Endodermal cell (in vitro differentiated cells): Measurements from ENCODE around the gene RNF212. TPM values are rescaled to one million over a fixed set of nuclear protein-coding genes. Genes with fewer than 3 reads are reported as not detected.

Source experiments
- DNase-seq: peaks from one replicate; pipeline ENCODE4 v3.0.0-alpha.2; 2017
- H3K27ac ChIP-seq: 2 replicates; pipeline ENCODE4 v1.5.1; 2013; ENCODE audit warnings: mild to moderate bottlenecking, low read depth, low read length, moderate library complexity
- H3K27me3 ChIP-seq: 2 replicates; pipeline ENCODE4 v1.6.1; 2013; ENCODE audit warnings: mild to moderate bottlenecking, low read length, moderate library complexity; ENCODE audit not compliant: insufficient read depth, control insufficient read depth, poor library complexity, severe bottlenecking
- H3K36me3 ChIP-seq: 2 replicates; pipeline ENCODE4 v1.7.0; 2013; ENCODE audit warnings: mild to moderate bottlenecking, low read length, moderate library complexity; ENCODE audit not compliant: control insufficient read depth, insufficient read depth
- H3K4me1 ChIP-seq: one replicate; pipeline ENCODE4 v1.7.0; 2013; ENCODE audit warnings: low read length; ENCODE audit not compliant: control insufficient read depth, insufficient read depth
- H3K4me3 ChIP-seq: 2 replicates; pipeline ENCODE4 v1.5.1; 2013; ENCODE audit warnings: mild to moderate bottlenecking, low read length, moderate library complexity
- H3K9ac ChIP-seq: 2 replicates; pipeline ENCODE4 v1.6.1; 2013; ENCODE audit warnings: mild to moderate bottlenecking, low read length, moderate library complexity; ENCODE audit not compliant: poor library complexity, severe bottlenecking; ENCODE audit errors: extremely low read depth
- H3K9me3 ChIP-seq: 2 replicates; pipeline ENCODE4 v1.6.1; 2013; ENCODE audit warnings: mild to moderate bottlenecking, low read length, moderate library complexity; ENCODE audit not compliant: control insufficient read depth
- H3K27ac Mint-ChIP-seq: 2 replicates; pipeline ENCODE4 v1.8.0; 2020; ENCODE audit warnings: mixed read lengths
- H3K27me3 Mint-ChIP-seq: 2 replicates; pipeline ENCODE4 v1.8.0; 2021; ENCODE audit warnings: mild to moderate bottlenecking, mixed read lengths; ENCODE audit not compliant: insufficient read depth
- H3K36me3 Mint-ChIP-seq: 2 replicates; pipeline ENCODE4 v1.8.0; 2020; ENCODE audit warnings: low read depth, mixed read lengths
- H3K4me1 Mint-ChIP-seq: 2 replicates; pipeline ENCODE4 v1.8.0; 2020; ENCODE audit warnings: mixed read lengths
- H3K4me3 Mint-ChIP-seq: 2 replicates; pipeline ENCODE4 v1.8.0; 2020; ENCODE audit warnings: mild to moderate bottlenecking, moderate library complexity, mixed read lengths
- H3K9me3 Mint-ChIP-seq: 2 replicates; pipeline ENCODE4 v1.8.0; 2020; ENCODE audit warnings: mild to moderate bottlenecking, mixed read lengths
- WGBS, 2 experiments: methylation state at CpG; one replicate each; pipeline versions ENCODE4 v1.1.5 to v1.1.7; 2013; ENCODE audit warnings: missing lambda C conversion rate in 2 of 2, mixed read lengths in 1 of 2; ENCODE audit not compliant: insufficient coverage in 1 of 2, insufficient read length in 1 of 2; 5-methylcytosine and 5-hydroxymethylcytosine counted together
- total RNA-seq, 2 donors: library from RNA; stranded (reverse); fragmentation: NEBNext Ultra II Directional in 1 of 2; extraction: Animal tissue kit (Norgen Biotek cat#: 25700) in 1 of 2; gene quantifications; 2 replicates in 1 of 2; 3 replicates in 1 of 2; pipeline ENCODE4 v1.2.1, GENCODE V29; 2021
- TF ChIP-seq, protein P1 (sequence below): fragments of 200-600 bp; sonication (generic); conservative IDR thresholded peaks from 2 replicates; pipeline ENCODE4 v1.5.0; 2021; ENCODE audit warnings: antibody characterized with exemption, mild to moderate bottlenecking

RNF212 gene
- total RNA-seq, 2 donors from 2014 or later = 3.4 to 5.6 TPM

DNA sequence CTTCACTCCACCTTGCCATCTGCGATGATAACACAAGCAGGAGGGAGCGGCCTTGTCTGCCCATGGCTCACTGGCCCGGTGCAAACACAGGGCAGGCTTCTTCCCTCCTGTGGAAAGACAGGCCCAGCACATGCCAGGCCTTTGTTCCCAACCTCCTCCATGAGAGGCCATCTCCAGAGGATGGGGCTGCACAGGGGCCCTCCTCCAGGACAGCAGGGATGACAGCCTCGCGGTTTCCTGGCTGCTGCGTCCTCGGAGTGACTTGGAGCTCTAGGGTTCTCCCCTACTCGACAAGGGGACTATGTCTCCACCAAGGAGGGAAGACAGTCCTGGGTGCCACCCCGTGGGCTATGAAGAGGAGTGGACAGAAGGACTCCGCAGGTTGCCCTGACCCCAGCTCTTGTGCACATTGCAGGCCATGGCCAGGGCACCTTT, 21.8 kb downstream of the RNF212 start:
- Histone ChIP-seq H3K4me1 (no peaks in the 10 kb centered on the region), H3K27ac (no peak overlapping the region), H3K4me3 (no peak overlapping the region), H3K9ac (no peak overlapping the region), H3K36me3 (no peaks in the 10 kb centered on the region), H3K9me3 (peaks cover 5% of the 10 kb centered on the region), H3K27me3 (no peaks in the 10 kb centered on the region)
- no peak overlapping the region for H3K4me3 Mint-ChIP-seq
- peaks cover 2% of the 10 kb centered on the region for H3K36me3 Mint-ChIP-seq
- TF ChIP-seq, protein P1, sequence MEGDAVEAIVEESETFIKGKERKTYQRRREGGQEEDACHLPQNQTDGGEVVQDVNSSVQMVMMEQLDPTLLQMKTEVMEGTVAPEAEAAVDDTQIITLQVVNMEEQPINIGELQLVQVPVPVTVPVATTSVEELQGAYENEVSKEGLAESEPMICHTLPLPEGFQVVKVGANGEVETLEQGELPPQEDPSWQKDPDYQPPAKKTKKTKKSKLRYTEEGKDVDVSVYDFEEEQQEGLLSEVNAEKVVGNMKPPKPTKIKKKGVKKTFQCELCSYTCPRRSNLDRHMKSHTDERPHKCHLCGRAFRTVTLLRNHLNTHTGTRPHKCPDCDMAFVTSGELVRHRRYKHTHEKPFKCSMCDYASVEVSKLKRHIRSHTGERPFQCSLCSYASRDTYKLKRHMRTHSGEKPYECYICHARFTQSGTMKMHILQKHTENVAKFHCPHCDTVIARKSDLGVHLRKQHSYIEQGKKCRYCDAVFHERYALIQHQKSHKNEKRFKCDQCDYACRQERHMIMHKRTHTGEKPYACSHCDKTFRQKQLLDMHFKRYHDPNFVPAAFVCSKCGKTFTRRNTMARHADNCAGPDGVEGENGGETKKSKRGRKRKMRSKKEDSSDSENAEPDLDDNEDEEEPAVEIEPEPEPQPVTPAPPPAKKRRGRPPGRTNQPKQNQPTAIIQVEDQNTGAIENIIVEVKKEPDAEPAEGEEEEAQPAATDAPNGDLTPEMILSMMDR = no peak
- H3K9me3 Mint-ChIP-seq = peaks cover 22% of the 10 kb centered on the region
- peaks cover 17% of the 10 kb centered on the region for H3K27me3 Mint-ChIP-seq
- WGBS, 2 experiments = 92 to 100% methylated on average over 1 to 10 of the region's 10 CpGs
- DNase-seq = no peak
- H3K27ac Mint-ChIP-seq = no peak overlapping the region
- no peaks in the 10 kb centered on the region for H3K4me1 Mint-ChIP-seq

DNA sequence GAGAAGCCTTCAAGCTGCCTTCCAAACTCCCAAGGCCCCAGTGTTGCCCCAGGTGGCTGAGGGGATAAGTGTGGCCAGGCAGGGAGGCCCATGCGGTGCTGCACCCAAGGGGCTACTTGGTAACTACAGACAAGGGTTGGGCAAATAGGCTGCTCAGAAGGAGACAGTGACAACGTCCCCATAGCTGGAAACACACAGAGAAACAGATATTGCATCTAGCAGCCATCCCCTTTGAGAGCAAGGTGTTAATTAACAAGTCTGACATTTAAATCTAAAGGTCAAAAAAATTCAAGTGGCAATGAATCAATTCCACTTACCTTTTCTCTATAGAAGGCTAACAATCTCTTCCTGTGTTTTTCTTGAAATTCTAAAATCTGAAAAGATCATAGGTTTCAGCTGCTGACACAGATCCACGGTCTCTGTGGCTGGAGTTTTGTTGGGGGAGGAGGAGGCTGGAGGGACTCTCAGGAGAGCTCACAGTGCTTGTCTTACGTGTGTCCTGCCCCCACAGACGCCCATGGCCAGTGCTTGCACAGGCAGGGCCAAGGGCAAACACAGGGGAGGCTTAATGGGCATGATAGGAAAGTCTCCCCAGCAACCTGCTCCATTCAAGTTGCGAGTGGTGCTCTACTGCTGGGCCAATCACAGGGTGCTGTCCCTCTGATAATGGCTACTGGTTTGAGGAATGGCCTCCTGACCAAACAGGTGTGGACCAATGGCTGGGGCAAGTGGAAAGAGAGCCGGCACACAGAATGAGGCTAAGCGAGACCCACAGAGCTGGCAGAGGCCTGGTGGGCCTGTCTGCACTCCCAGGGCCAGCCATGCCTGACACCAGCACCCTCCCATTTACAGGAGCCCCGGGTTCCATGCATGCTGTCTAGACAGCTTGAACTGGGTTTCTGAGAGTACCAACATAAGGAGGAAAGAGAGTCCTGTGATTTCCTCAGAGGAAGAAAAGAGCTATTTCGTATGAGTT, 22.6 kb downstream of the RNF212 start:
- TF ChIP-seq, protein P1 = no peak
- Histone ChIP-seq H3K4me1 (no peaks in the 10 kb centered on the region), H3K27ac (no peak overlapping the region), H3K27me3 (no peaks in the 10 kb centered on the region), H3K36me3 (no peaks in the 10 kb centered on the region), H3K9me3 (peaks cover 5% of the 10 kb centered on the region), H3K9ac (no peak overlapping the region), H3K4me3 (no peak overlapping the region)
- WGBS, 2 experiments = 88% methylated on average over 9 to 10 of the region's 10 CpGs
- DNase-seq = no peak
- H3K27ac Mint-ChIP-seq = no peak overlapping the region
- no peak overlapping the region for H3K4me3 Mint-ChIP-seq
- peaks cover 22% of the 10 kb centered on the region for H3K9me3 Mint-ChIP-seq
- no peaks in the 10 kb centered on the region for H3K4me1 Mint-ChIP-seq
- peaks cover 2% of the 10 kb centered on the region for H3K36me3 Mint-ChIP-seq
- H3K27me3 Mint-ChIP-seq = peaks cover 17% of the 10 kb centered on the region

DNA sequence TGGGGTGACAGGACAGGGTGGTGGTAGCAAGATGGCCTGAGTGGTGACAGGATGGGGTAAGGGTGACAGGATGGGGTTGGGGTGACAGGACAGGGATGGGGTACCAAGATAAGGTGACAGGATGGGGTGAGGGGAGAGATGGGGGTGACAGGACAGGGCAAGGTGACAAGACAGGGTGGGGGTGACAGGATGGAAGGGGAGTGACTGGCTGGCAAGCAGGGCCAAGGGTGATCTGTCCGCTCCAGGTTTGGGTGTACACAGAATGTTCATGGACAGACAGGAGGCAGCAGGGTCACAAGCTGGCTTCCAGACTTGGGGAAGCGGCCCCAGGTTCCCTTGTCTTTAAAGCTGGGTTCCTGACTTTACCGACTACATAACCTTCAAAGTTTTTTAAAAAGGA, 23.3 kb downstream of the RNF212 start:
- 91 to 100% methylated on average over 2 to 3 of the region's 3 CpGs for WGBS, 2 experiments
- Mint-ChIP-seq H3K4me3 (no peak overlapping the region), H3K4me1 (no peaks in the 10 kb centered on the region), H3K27me3 (peaks cover 17% of the 10 kb centered on the region), H3K27ac (no peak overlapping the region), H3K36me3 (peaks cover 2% of the 10 kb centered on the region), H3K9me3 (peaks cover 22% of the 10 kb centered on the region)
- no peaks in the 10 kb centered on the region for H3K4me1 ChIP-seq
- DNase-seq = no peak
- TF ChIP-seq, protein P1 = no peak
- H3K4me3 ChIP-seq = no peak overlapping the region
- no peaks in the 10 kb centered on the region for H3K27me3 ChIP-seq
- H3K27ac ChIP-seq = no peak overlapping the region
- no peaks in the 10 kb centered on the region for H3K36me3 ChIP-seq
- no peak overlapping the region for H3K9ac ChIP-seq
- H3K9me3 ChIP-seq = peaks cover 5% of the 10 kb centered on the region
